GM10248 (cell line): ENCODE results near the gene UBASH3B.
"Not testable (repeated sequence)": the region's sequence is repeated elsewhere in the genome, so short reads cannot be mapped to it uniquely, and the experiment has no call there.

Experiments used
- CTCF ChIA-PET: fragments of 300-600 bp; sonication (Branson Sonifier 250); formaldehyde crosslinking; extraction: SDS; loops from one replicate; lab custom pipeline; 2021; ENCODE audit warnings: antibody characterized with exemption; lab: Yijun Ruan, JAX
- POLR2A ChIA-PET: fragments of 350-650 bp; sonication (Branson Sonifier 250); formaldehyde crosslinking; extraction: SDS; loops from one replicate; lab custom pipeline; 2020; ENCODE audit warnings: antibody characterized with exemption; lab: Yijun Ruan, JAX
- DNase-seq: peaks from one replicate; pipeline ENCODE4 v3.0.0; 2012; ENCODE audit errors: extremely low spot score
- TF ChIP-seq, protein P1 (sequence below): IDR thresholded peaks from 2 replicates; pipeline ENCODE4 v1.5.1; 2012; ENCODE audit warnings: mild to moderate bottlenecking, low read depth; ENCODE audit errors: extremely low read depth, missing control alignments, control extremely low read depth

UBASH3B gene

DNA sequence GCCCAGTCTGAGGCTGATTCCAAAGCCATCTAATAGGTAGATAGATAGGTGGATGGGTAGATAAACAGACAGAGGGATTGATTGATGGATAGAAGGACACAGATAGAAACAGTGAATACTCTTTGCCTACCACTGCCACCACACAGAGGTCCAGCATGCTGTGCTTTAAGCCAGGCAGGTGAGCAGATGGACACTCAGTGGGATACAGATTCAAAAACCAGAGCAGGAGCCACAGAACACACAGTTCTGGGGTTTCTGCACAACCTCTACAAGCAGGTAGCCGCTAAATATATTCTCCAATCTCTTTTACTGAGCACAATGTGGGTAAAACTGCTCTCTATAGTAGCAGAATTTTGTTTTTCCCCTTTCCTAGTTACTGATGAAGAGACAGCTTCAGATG is 206.6 kb downstream of the UBASH3B start:
- TF ChIP-seq, protein P1, sequence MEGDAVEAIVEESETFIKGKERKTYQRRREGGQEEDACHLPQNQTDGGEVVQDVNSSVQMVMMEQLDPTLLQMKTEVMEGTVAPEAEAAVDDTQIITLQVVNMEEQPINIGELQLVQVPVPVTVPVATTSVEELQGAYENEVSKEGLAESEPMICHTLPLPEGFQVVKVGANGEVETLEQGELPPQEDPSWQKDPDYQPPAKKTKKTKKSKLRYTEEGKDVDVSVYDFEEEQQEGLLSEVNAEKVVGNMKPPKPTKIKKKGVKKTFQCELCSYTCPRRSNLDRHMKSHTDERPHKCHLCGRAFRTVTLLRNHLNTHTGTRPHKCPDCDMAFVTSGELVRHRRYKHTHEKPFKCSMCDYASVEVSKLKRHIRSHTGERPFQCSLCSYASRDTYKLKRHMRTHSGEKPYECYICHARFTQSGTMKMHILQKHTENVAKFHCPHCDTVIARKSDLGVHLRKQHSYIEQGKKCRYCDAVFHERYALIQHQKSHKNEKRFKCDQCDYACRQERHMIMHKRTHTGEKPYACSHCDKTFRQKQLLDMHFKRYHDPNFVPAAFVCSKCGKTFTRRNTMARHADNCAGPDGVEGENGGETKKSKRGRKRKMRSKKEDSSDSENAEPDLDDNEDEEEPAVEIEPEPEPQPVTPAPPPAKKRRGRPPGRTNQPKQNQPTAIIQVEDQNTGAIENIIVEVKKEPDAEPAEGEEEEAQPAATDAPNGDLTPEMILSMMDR, result no peak
- CTCF ChIA-PET, result interaction anchor here (1.0 to 17.7 kb wide), 6 partner anchors 8 to 193 kb away, joined by 3 to 257 read pairs (median 49); no protein-coding TSS in a partner anchor
- DNase-seq, result no peak
- POLR2A ChIA-PET, result no interaction called here

DNA sequence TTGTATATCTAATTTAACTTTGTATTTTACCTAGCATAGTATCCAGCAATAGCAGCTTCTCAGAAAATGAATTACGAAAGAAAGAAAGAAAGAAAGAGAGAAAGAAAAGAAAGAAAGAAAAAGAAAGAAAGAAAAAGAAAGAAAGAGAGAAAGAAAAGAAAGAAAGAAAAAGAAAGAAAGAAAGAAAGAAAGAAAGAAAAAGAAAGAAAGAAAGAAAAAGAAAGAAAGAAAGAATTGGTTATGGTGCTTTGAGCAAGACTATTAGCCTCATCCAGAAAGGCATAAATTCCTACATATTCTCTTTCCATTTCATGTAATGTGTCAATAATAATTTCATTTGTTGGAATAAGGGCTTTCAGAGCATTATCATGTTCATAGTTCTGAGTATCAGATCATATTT is 207.6 kb downstream of the UBASH3B start:
- ChIA-PET CTCF (interaction anchor here (1.0 to 17.7 kb wide), 20 partner anchors 9 to 473 kb away, joined by 3 to 257 read pairs (median 6); partner anchors contain the start of gene UBASH3B), POLR2A (interaction anchor here (0.7 to 1.5 kb wide), 2 partner anchors 12 to 193 kb away, joined by 3 to 10 read pairs; no protein-coding TSS in a partner anchor)
- not testable (repeated sequence) for DNase-seq

- DNase-seq, result no peak
- ChIA-PET POLR2A (interaction anchor here (0.6 to 1.5 kb wide), 5 partner anchors 11 to 198 kb away, joined by 3 to 10 read pairs (median 4); partner anchors contain the start of gene HSPA8), CTCF (interaction anchor here (0.9 to 17.7 kb wide), 27 partner anchors 10 to 474 kb away, joined by 3 to 257 read pairs (median 5); partner anchors contain the start of genes HSPA8 and UBASH3B)
- TF ChIP-seq, protein P1, result peak; percentile 82
These were observed 208.3 kb downstream of the UBASH3B start for GRCh38 chr11:122863704-122864326.
